Uterus (tissue), 4 donors: Measurements from ENCODE around the gene CHD8. TPM values are rescaled to one million over a fixed set of nuclear protein-coding genes. Genes with fewer than 3 reads are reported as not detected.

Experiments
- DNase-seq, 2 donors: peaks; one replicate each; pipeline ENCODE4 v3.0.0-alpha.2; 2019 to 2020
- H3K27ac ChIP-seq, 2 donors: fragments of 200-600 bp; sonication (generic); 1 replicate in 1 of 2; 2 replicates in 1 of 2; pipeline ENCODE4 v1.5.1; 2016 to 2018
- H3K27me3 ChIP-seq, 2 donors: fragments of 200-600 bp; sonication (generic); one replicate each; pipeline ENCODE4 v1.5.1; 2018 to 2019; ENCODE audit warnings: control low read depth in 1 of 2
- H3K36me3 ChIP-seq, 2 donors: fragments of 200-600 bp; sonication (generic); one replicate each; pipeline ENCODE4 v1.5.1; 2019; ENCODE audit warnings: control low read depth in 1 of 2
- H3K4me1 ChIP-seq, 2 donors: fragments of 200-600 bp; sonication (generic); one replicate each; pipeline ENCODE4 v1.5.1; 2018 to 2019; ENCODE audit warnings: control low read depth in 1 of 2
- H3K4me3 ChIP-seq, 2 donors: fragments of 200-600 bp; sonication (generic); 1 replicate in 1 of 2; 2 replicates in 1 of 2; pipeline ENCODE4 v1.5.1; 2018 to 2019; ENCODE audit warnings: mild to moderate bottlenecking in 1 of 2
- H3K9me3 ChIP-seq, 2 donors: fragments of 200-600 bp; sonication (generic); one replicate each; pipeline ENCODE4 v1.5.1; 2019; ENCODE audit warnings: control low read depth in 1 of 2
- POLR2A ChIP-seq, 2 donors: fragments of 450-650 bp; IDR thresholded peaks; one replicate each; pipeline ENCODE4 v1.6.1; 2016; ENCODE audit warnings: antibody characterized with exemption in 2 of 2, mild to moderate bottlenecking in 1 of 2, moderate library complexity in 1 of 2
- intact Hi-C: fragments of 100-400 bp; cut with DNase I; formaldehyde crosslinking; loops from one replicate; pipeline ENCODE4 v1.15.1; 2023; ENCODE audit warnings: low total_unique reads
- total RNA-seq, 4 donors: library from RNA; depleted of rRNA in 3 of 4; stranded (reverse); fragments of >200 nt in 3 of 4; gene quantifications; one replicate each; pipeline versions ENCODE4 v1.1.0 to v1.2.4, GENCODE V29; 2014 to 2023
- TF ChIP-seq, protein P1 (sequence below), 4 experiments: fragments of 200-600 bp in 2 of 4; fragments of 450-650 bp in 2 of 4; sonication (generic) in 2 of 4; IDR thresholded peaks; one replicate each; pipeline ENCODE4 v1.5.1; 2016 to 2019; ENCODE audit warnings: antibody characterized with exemption in 4 of 4, mild to moderate bottlenecking in 2 of 4, moderate library complexity in 1 of 4
- donor health status: DM: yes; HTN: yes; CAD: no.

Gene CHD8
- total RNA-seq: 10 to 100 TPM; 21.8 to 95.1 (median 48.8) TPM

GRCh38 chr14:21455912-21456667, at the start of gene CHD8:
Gene CHD8 (minus strand): TSS chr14:21456123. CDS start chr14:21431643, 24,480 bp downstream.
- Histone ChIP-seq H3K9me3 (no peaks in the 10 kb centered on the region), H3K27me3 (no peaks in the 10 kb centered on the region), H3K4me1 (peaks cover 0 to 7% of the 10 kb centered on the region in 2 donors), H3K4me3 (peak within 1 kb of the TSS; percentile 86 to 89), H3K36me3 (no peaks in the 10 kb centered on the region), H3K27ac (peak within 1 kb of the TSS; percentile 87 to 98)
- peak; percentile 99 for DNase-seq
- TF ChIP-seq, protein P1, sequence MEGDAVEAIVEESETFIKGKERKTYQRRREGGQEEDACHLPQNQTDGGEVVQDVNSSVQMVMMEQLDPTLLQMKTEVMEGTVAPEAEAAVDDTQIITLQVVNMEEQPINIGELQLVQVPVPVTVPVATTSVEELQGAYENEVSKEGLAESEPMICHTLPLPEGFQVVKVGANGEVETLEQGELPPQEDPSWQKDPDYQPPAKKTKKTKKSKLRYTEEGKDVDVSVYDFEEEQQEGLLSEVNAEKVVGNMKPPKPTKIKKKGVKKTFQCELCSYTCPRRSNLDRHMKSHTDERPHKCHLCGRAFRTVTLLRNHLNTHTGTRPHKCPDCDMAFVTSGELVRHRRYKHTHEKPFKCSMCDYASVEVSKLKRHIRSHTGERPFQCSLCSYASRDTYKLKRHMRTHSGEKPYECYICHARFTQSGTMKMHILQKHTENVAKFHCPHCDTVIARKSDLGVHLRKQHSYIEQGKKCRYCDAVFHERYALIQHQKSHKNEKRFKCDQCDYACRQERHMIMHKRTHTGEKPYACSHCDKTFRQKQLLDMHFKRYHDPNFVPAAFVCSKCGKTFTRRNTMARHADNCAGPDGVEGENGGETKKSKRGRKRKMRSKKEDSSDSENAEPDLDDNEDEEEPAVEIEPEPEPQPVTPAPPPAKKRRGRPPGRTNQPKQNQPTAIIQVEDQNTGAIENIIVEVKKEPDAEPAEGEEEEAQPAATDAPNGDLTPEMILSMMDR (IDR thresholded peaks at IDR 0.05): peak; percentile 54 to 78 (median 64)
- TF ChIP-seq POLR2A (IDR thresholded peaks at IDR 0.05): peak; percentile 28 to 61
- intact Hi-C loops: no loop called here

GRCh38 chr14:21505012-21505553, 49.2 kb upstream of the CHD8 start:
- intact Hi-C loops: no loop called here
- no peaks in the 10 kb centered on the region for H3K4me1 ChIP-seq
- no peak for DNase-seq
- TF ChIP-seq, protein P1 (IDR thresholded peaks at IDR 0.05): no peak
- TF ChIP-seq POLR2A (IDR thresholded peaks at IDR 0.05): no peak
- no peak overlapping the region for H3K27ac ChIP-seq
- no peak overlapping the region for H3K4me3 ChIP-seq
- H3K27me3 ChIP-seq: no peaks in the 10 kb centered on the region
- H3K36me3 ChIP-seq: no peaks in the 10 kb centered on the region
- H3K9me3 ChIP-seq: no peaks in the 10 kb centered on the region

DNA sequence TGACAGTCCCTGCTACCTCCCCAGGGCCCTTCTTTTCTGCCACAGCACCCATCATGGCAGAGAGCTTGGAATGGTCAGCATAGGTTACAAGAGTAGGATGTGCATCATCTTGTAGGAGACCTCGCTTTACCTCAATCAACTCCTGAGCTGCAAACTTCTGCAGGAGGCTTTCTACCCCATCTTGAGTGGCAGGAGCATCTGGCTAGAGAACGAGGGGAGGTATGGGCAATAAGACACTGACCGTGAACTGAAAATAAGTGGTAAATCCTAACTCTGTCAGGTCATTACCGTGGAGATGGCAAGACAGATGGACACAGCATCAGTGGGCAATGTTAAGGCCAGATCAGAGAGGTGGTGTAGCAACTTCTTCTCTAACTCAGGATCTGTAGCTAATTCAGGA, 47.5 kb upstream of the CHD8 start:
- no peaks in the 10 kb centered on the region for H3K36me3 ChIP-seq
- intact Hi-C loops: no loop called here
- H3K4me1 ChIP-seq: no peaks in the 10 kb centered on the region
- no peak overlapping the region for H3K4me3 ChIP-seq
- H3K27ac ChIP-seq: no peak overlapping the region
- no peak for TF ChIP-seq POLR2A (IDR thresholded peaks at IDR 0.05)
- TF ChIP-seq, protein P1 (IDR thresholded peaks at IDR 0.05): no peak
- no peaks in the 10 kb centered on the region for H3K9me3 ChIP-seq
- DNase-seq: no peak
- H3K27me3 ChIP-seq: no peaks in the 10 kb centered on the region

GRCh38 chr14:21501568-21501967, 45.6 kb upstream of the CHD8 start:
- intact Hi-C loops: no loop called here
- TF ChIP-seq, protein P1 (IDR thresholded peaks at IDR 0.05): no peak
- no peak for TF ChIP-seq POLR2A (IDR thresholded peaks at IDR 0.05)
- Histone ChIP-seq H3K4me1 (no peaks in the 10 kb centered on the region), H3K36me3 (no peaks in the 10 kb centered on the region), H3K27me3 (no peaks in the 10 kb centered on the region), H3K9me3 (no peaks in the 10 kb centered on the region), H3K4me3 (no peak overlapping the region), H3K27ac (no peak overlapping the region)
- no peak for DNase-seq
